Left ventricle myocardium inferior (tissue), 1 donor: Measurements from ENCODE around the gene ZC3H12C. TPM values are rescaled to one million over a fixed set of nuclear protein-coding genes. Genes with fewer than 3 reads are reported as not detected.

Source experiments
- DNase-seq: peaks from one replicate; pipeline ENCODE4 v3.0.0-alpha.2; 2020
- H3K27ac ChIP-seq: fragments of 200-600 bp; replicated peaks from 2 replicates; pipeline ENCODE4 v1.8.0; 2021
- H3K27me3 ChIP-seq: fragments of 200-600 bp; 2 replicates; pipeline ENCODE4 v1.8.0; 2021; ENCODE audit warnings: low read depth
- H3K36me3 ChIP-seq: fragments of 200-600 bp; 2 replicates; pipeline ENCODE4 v1.8.0; 2021
- H3K4me1 ChIP-seq: fragments of 200-600 bp; 2 replicates; pipeline ENCODE4 v1.8.0; 2021
- H3K4me3 ChIP-seq: fragments of 200-600 bp; 2 replicates; pipeline ENCODE4 v1.8.0; 2021; ENCODE audit warnings: mild to moderate bottlenecking, moderate library complexity
- H3K9me3 ChIP-seq: fragments of 200-600 bp; replicated peaks from 2 replicates; pipeline ENCODE4 v1.8.0; 2021
- CTCF ChIP-seq: fragments of 200-600 bp; IDR thresholded peaks from 2 replicates; pipeline ENCODE4 v1.8.0; 2021; ENCODE audit warnings: antibody characterized with exemption, mild to moderate bottlenecking, borderline replicate concordance
- intact Hi-C: fragments of 100-400 bp; cut with micrococcal nuclease; formaldehyde crosslinking; loops from one replicate; pipeline ENCODE4 v1.11.0; 2022
- total RNA-seq: library from RNA; stranded (reverse); fragmentation: NEBNext Ultra II Directional; extraction: Animal tissue kit (Norgen Biotek cat#: 25700); gene quantifications from one replicate; pipeline ENCODE4 v1.2.1, GENCODE V29; 2021
- donor health status: DM: no; HTN: yes; CAD: no; lungs with severe emphysema.

Gene ZC3H12C
- total RNA-seq, 1 donor from 2014 or later: 16.8 TPM

DNA sequence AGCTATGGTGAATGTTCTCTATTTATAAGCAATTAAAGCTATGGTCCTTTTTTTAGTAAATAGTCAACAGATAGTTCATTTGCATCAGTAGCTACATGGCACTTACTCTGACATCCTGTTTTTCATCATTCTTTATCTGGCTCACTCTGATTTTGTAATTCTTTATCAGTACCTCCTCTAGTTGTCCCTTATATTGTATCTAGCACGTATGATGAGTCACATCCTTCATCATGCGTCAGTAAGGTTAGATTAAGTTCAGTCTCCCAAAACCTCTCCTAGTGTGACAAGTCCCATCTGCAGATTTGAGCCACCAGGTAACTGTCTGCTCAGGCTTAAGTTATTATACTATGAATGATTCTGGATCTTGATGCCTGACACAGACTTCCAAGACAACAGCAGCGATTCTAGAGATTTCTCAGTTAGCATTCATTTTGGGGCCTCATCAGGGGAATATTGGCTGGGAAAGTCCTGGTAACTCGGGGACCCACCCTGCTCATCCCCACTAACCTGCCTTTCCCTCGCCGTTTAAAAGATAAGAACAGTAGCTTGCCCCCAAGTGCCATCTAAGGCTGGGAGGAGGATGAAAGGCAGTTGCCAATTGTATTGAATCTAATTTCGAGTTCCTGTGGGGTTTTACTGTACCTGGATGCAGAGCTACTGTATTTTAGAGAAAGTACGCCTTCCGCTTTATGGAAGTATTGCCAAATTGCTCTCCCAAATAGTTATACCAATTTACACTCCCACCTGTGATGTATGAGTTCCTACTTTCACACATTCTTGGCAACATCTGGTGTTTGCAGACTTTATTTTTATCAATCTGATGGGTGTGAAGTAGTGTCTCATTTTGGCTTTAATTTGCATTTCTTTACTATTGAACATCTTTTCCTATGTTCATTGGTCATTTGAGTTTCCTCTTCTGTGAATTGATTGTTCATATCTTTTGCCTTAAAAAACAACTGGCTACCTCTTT, 55.9 kb downstream of the ZC3H12C start:
- H3K9me3 ChIP-seq: no peaks in the 10 kb centered on the region
- no peak for DNase-seq
- intact Hi-C loops: no loop called here
- no peak for TF ChIP-seq CTCF
- peaks cover 11% of the 10 kb centered on the region for H3K36me3 ChIP-seq
- H3K4me3 ChIP-seq: no peak overlapping the region
- H3K27me3 ChIP-seq: no peaks in the 10 kb centered on the region
- peaks cover 20% of the 10 kb centered on the region for H3K4me1 ChIP-seq
- H3K27ac ChIP-seq: peak overlapping the region; percentile 19

- H3K9me3 ChIP-seq: no peaks in the 10 kb centered on the region
- intact Hi-C loops: no loop called here
- H3K27me3 ChIP-seq: no peaks in the 10 kb centered on the region
- DNase-seq: no peak
- H3K27ac ChIP-seq: no peak overlapping the region
- TF ChIP-seq CTCF: no peak
- H3K36me3 ChIP-seq: peaks cover 11% of the 10 kb centered on the region
- H3K4me1 ChIP-seq: peaks cover 33% of the 10 kb centered on the region
- no peak overlapping the region for H3K4me3 ChIP-seq
Measured at GRCh38 chr11:110152199-110152598, 59.0 kb downstream of the ZC3H12C start.

GRCh38 chr11:110153474-110153873, 60.3 kb downstream of the ZC3H12C start:
- Histone ChIP-seq H3K27me3 (no peaks in the 10 kb centered on the region), H3K4me1 (peaks cover 22% of the 10 kb centered on the region), H3K4me3 (no peak overlapping the region), H3K27ac (no peak overlapping the region), H3K9me3 (no peaks in the 10 kb centered on the region), H3K36me3 (peaks cover 11% of the 10 kb centered on the region)
- DNase-seq: no peak
- intact Hi-C loops: no loop called here
- TF ChIP-seq CTCF: no peak

- Histone ChIP-seq H3K27me3 (no peaks in the 10 kb centered on the region), H3K36me3 (peaks cover 28% of the 10 kb centered on the region), H3K4me3 (no peak overlapping the region), H3K4me1 (peaks cover 12% of the 10 kb centered on the region), H3K27ac (no peak overlapping the region), H3K9me3 (no peaks in the 10 kb centered on the region)
- no peak for DNase-seq
- intact Hi-C loops: no loop called here
- no peak for TF ChIP-seq CTCF
Measured at GRCh38 chr11:110156503-110156902, 63.3 kb downstream of the ZC3H12C start.

- no peak overlapping the region for H3K27ac ChIP-seq
- intact Hi-C loops: no loop called here
- DNase-seq: no peak
- H3K4me3 ChIP-seq: no peak overlapping the region
- no peaks in the 10 kb centered on the region for H3K27me3 ChIP-seq
- H3K9me3 ChIP-seq: no peaks in the 10 kb centered on the region
- TF ChIP-seq CTCF: no peak
- H3K36me3 ChIP-seq: peaks cover 41% of the 10 kb centered on the region
- peaks cover 12% of the 10 kb centered on the region for H3K4me1 ChIP-seq
Measured at GRCh38 chr11:110158317-110159200, 65.4 kb downstream of the ZC3H12C start.
